ENCODE results near the gene NCAM2.

- TF ChIP-seq EZH2 (IDR thresholded peaks at IDR 0.05; ENCODE audit: borderline replicate concordance) = no peak
- no peak for TF ChIP-seq CTCF (IDR thresholded peaks at IDR 0.05; ENCODE audit: poor library complexity)
Measured at GRCh38 chr21:21268061-21268471, 269.9 kb downstream of the NCAM2 start.

Measured in hepatocyte (in vitro differentiated cells).